Suppressor macrophage treated with lipopolysaccharide for 4 hours (primary cell): ENCODE data around the gene WDR31.
"Not testable (repeated sequence)": the region's sequence is repeated elsewhere in the genome, so short reads cannot be mapped to it uniquely, and the experiment has no call there.

ENCODE experiments used
- DNase-seq: peaks from one replicate; pipeline ENCODE4 v3.0.0-alpha.2; 2020

The WDR31 gene

GRCh38 chr9:113328045-113328782, 11.9 kb downstream of the WDR31 start:
- no peak for DNase-seq

- no peak for DNase-seq
These were observed 13.8 kb downstream of the WDR31 start for GRCh38 chr9:113326230-113326629.

- DNase-seq, result no peak
These were observed 17.4 kb downstream of the WDR31 start for GRCh38 chr9:113322671-113323070.

GRCh38 chr9:113320051-113320450, 20.0 kb downstream of the WDR31 start:
- no peak for DNase-seq

- no peak for DNase-seq
These were observed 21.0 kb downstream of the WDR31 start for GRCh38 chr9:113319054-113319453.

- no peak for DNase-seq
These were observed 22.3 kb downstream of the WDR31 start for GRCh38 chr9:113317777-113318176.

GRCh38 chr9:113316030-113316429, 24.0 kb downstream of the WDR31 start:
- DNase-seq, result no peak

GRCh38 chr9:113315231-113315630, 24.8 kb downstream of the WDR31 start:
- no peak for DNase-seq

- no peak for DNase-seq
These were observed 26.8 kb downstream of the WDR31 start for GRCh38 chr9:113313261-113313660.

- no peak for DNase-seq
These were observed 28.1 kb downstream of the WDR31 start for GRCh38 chr9:113311961-113312360.

- no peak for DNase-seq
These were observed 29.5 kb downstream of the WDR31 start for GRCh38 chr9:113310538-113310937.

- DNase-seq, result peak; percentile 58
These were observed 30.8 kb downstream of the WDR31 start for GRCh38 chr9:113309204-113309813.

GRCh38 chr9:113307396-113307975, 32.6 kb downstream of the WDR31 start:
- no peak for DNase-seq

GRCh38 chr9:113306566-113306965, 33.5 kb downstream of the WDR31 start:
- no peak for DNase-seq

- no peak for DNase-seq
These were observed 37.2 kb downstream of the WDR31 start, which contains the start of gene RNF183 for GRCh38 chr9:113302792-113303418. TSS of gene RNF183 (minus strand) at chr9:113303376. CDS start at chr9:113298184, 5,192 bp downstream.

GRCh38 chr9:113301548-113301947, 38.5 kb downstream of the WDR31 start:
- no peak for DNase-seq

- DNase-seq, result peak; percentile 71
These were observed 40.2 kb downstream of the WDR31 start for GRCh38 chr9:113299800-113300292.

- no peak for DNase-seq
These were observed 40.9 kb downstream of the WDR31 start for GRCh38 chr9:113298924-113299770.

- DNase-seq, result no peak
These were observed 41.8 kb downstream of the WDR31 start for GRCh38 chr9:113298311-113298710.

- no peak for DNase-seq
These were observed 43.1 kb downstream of the WDR31 start for GRCh38 chr9:113296796-113297558.

- not testable (repeated sequence) for DNase-seq
These were observed 43.8 kb downstream of the WDR31 start for GRCh38 chr9:113296247-113296646.
